ENCODE results near the gene PPP6R3.
"Not testable (repeated sequence)": the region's sequence is repeated elsewhere in the genome, so short reads cannot be mapped to it uniquely, and the experiment has no call there.

Gene PPP6R3

GRCh38 chr11:68634606-68635005 is 174.1 kb downstream of the PPP6R3 start:
- H3K4me3 ChIP-seq (ENCODE audit: low read depth, low read length); H3K4me1 ChIP-seq (ENCODE audit: control insufficient read depth, insufficient read depth, low read length); H3K9ac ChIP-seq (ENCODE audit: low read depth, low read length); H3K27me3 ChIP-seq (ENCODE audit: control insufficient read depth, insufficient read depth, low read length); H3K27ac ChIP-seq (ENCODE audit: low read depth, low read length); H3K9me3 ChIP-seq (ENCODE audit: control insufficient read depth, insufficient read depth, low read length); H3K36me3 ChIP-seq (ENCODE audit: control insufficient read depth, insufficient read depth, low read length): not testable (repeated sequence)

GRCh38 chr11:68635172-68635571 is 174.6 kb downstream of the PPP6R3 start:
- not testable (repeated sequence) for H3K27me3 ChIP-seq (ENCODE audit: control insufficient read depth, insufficient read depth, low read length); H3K36me3 ChIP-seq (ENCODE audit: control insufficient read depth, insufficient read depth, low read length); H3K9me3 ChIP-seq (ENCODE audit: control insufficient read depth, insufficient read depth, low read length); H3K4me3 ChIP-seq (ENCODE audit: low read depth, low read length); H3K4me1 ChIP-seq (ENCODE audit: control insufficient read depth, insufficient read depth, low read length); H3K9ac ChIP-seq (ENCODE audit: low read depth, low read length); H3K27ac ChIP-seq (ENCODE audit: low read depth, low read length)

GRCh38 chr11:68635883-68636282 is 175.3 kb downstream of the PPP6R3 start:
- H3K4me3 ChIP-seq (ENCODE audit: low read depth, low read length); H3K9me3 ChIP-seq (ENCODE audit: control insufficient read depth, insufficient read depth, low read length); H3K4me1 ChIP-seq (ENCODE audit: control insufficient read depth, insufficient read depth, low read length); H3K9ac ChIP-seq (ENCODE audit: low read depth, low read length); H3K36me3 ChIP-seq (ENCODE audit: control insufficient read depth, insufficient read depth, low read length); H3K27me3 ChIP-seq (ENCODE audit: control insufficient read depth, insufficient read depth, low read length); H3K27ac ChIP-seq (ENCODE audit: low read depth, low read length): not testable (repeated sequence)

- not testable (repeated sequence) for H3K4me3 ChIP-seq (ENCODE audit: low read depth, low read length); H3K4me1 ChIP-seq (ENCODE audit: control insufficient read depth, insufficient read depth, low read length)
- H3K27ac ChIP-seq (ENCODE audit: low read depth, low read length) = peak overlapping the region; percentile 13
These were observed 178.8 kb downstream of the PPP6R3 start for GRCh38 chr11:68639322-68639721.

GRCh38 chr11:68641880-68642279 is 181.3 kb downstream of the PPP6R3 start:
- H3K4me1 ChIP-seq (ENCODE audit: control insufficient read depth, insufficient read depth, low read length) = peaks cover 6% of the 10 kb centered on the region; the same call in 1 of the 2 replicates

More at GRCh38 chr11:68639322-68639721, 178.8 kb downstream of the PPP6R3 start:
- H3K36me3 ChIP-seq (ENCODE audit: control insufficient read depth, insufficient read depth, low read length); H3K9me3 ChIP-seq (ENCODE audit: control insufficient read depth, insufficient read depth, low read length); H3K9ac ChIP-seq (ENCODE audit: low read depth, low read length); H3K27me3 ChIP-seq (ENCODE audit: control insufficient read depth, insufficient read depth, low read length): not testable (repeated sequence)

GRCh38 chr11:68643585-68643984 is 183.0 kb downstream of the PPP6R3 start:
- H3K9me3 ChIP-seq (ENCODE audit: control insufficient read depth, insufficient read depth, low read length) = peaks cover 6% of the 10 kb centered on the region
- H3K4me1 ChIP-seq (ENCODE audit: control insufficient read depth, insufficient read depth, low read length) = peaks cover 6% of the 10 kb centered on the region; the same call in 1 of the 2 replicates
- H3K27ac ChIP-seq (ENCODE audit: low read depth, low read length) = no peak overlapping the region
- H3K9ac ChIP-seq (ENCODE audit: low read depth, low read length) = no peak overlapping the region
- H3K27me3 ChIP-seq (ENCODE audit: control insufficient read depth, insufficient read depth, low read length) = no peaks in the 10 kb centered on the region
- no peak overlapping the region for H3K4me3 ChIP-seq (ENCODE audit: low read depth, low read length)
- no peaks in the 10 kb centered on the region for H3K36me3 ChIP-seq (ENCODE audit: control insufficient read depth, insufficient read depth, low read length)

More at GRCh38 chr11:68641880-68642279, 181.3 kb downstream of the PPP6R3 start:
- Histone ChIP-seq H3K27me3 (ENCODE audit: control insufficient read depth, insufficient read depth, low read length) (no peaks in the 10 kb centered on the region), H3K36me3 (ENCODE audit: control insufficient read depth, insufficient read depth, low read length) (no peaks in the 10 kb centered on the region), H3K4me3 (ENCODE audit: low read depth, low read length) (no peak overlapping the region), H3K27ac (ENCODE audit: low read depth, low read length) (no peak overlapping the region), H3K9me3 (ENCODE audit: control insufficient read depth, insufficient read depth, low read length) (no peaks in the 10 kb centered on the region), H3K9ac (ENCODE audit: low read depth, low read length) (no peak overlapping the region)

GRCh38 chr11:68646832-68647231 is 186.3 kb downstream of the PPP6R3 start:
- Histone ChIP-seq H3K9me3 (ENCODE audit: control insufficient read depth, insufficient read depth, low read length) (peaks cover 6% of the 10 kb centered on the region), H3K9ac (ENCODE audit: low read depth, low read length) (no peak overlapping the region), H3K27ac (ENCODE audit: low read depth, low read length) (no peak overlapping the region), H3K4me1 (ENCODE audit: control insufficient read depth, insufficient read depth, low read length) (peaks cover 3% of the 10 kb centered on the region; the same call in 1 of the 2 replicates), H3K4me3 (ENCODE audit: low read depth, low read length) (no peak overlapping the region), H3K27me3 (ENCODE audit: control insufficient read depth, insufficient read depth, low read length) (no peaks in the 10 kb centered on the region), H3K36me3 (ENCODE audit: control insufficient read depth, insufficient read depth, low read length) (no peaks in the 10 kb centered on the region)

GRCh38 chr11:68649851-68650555 is 189.5 kb downstream of the PPP6R3 start:
- Histone ChIP-seq H3K36me3 (ENCODE audit: control insufficient read depth, insufficient read depth, low read length) (no peaks in the 10 kb centered on the region), H3K9ac (ENCODE audit: low read depth, low read length) (no peak overlapping the region), H3K27me3 (ENCODE audit: control insufficient read depth, insufficient read depth, low read length) (no peaks in the 10 kb centered on the region), H3K27ac (ENCODE audit: low read depth, low read length) (no peak overlapping the region), H3K4me3 (ENCODE audit: low read depth, low read length) (no peak overlapping the region), H3K4me1 (ENCODE audit: control insufficient read depth, insufficient read depth, low read length) (no peaks in the 10 kb centered on the region), H3K9me3 (ENCODE audit: control insufficient read depth, insufficient read depth, low read length) (peaks cover 6% of the 10 kb centered on the region)

- H3K9ac ChIP-seq (ENCODE audit: low read depth, low read length) = no peak overlapping the region
- H3K27me3 ChIP-seq (ENCODE audit: control insufficient read depth, insufficient read depth, low read length) = no peaks in the 10 kb centered on the region
- no peaks in the 10 kb centered on the region for H3K36me3 ChIP-seq (ENCODE audit: control insufficient read depth, insufficient read depth, low read length)
- H3K9me3 ChIP-seq (ENCODE audit: control insufficient read depth, insufficient read depth, low read length) = peaks cover 6% of the 10 kb centered on the region
- H3K4me3 ChIP-seq (ENCODE audit: low read depth, low read length) = no peak overlapping the region
- no peak overlapping the region for H3K27ac ChIP-seq (ENCODE audit: low read depth, low read length)
- H3K4me1 ChIP-seq (ENCODE audit: control insufficient read depth, insufficient read depth, low read length) = no peaks in the 10 kb centered on the region
These were observed 190.2 kb downstream of the PPP6R3 start for GRCh38 chr11:68650801-68651200.

- H3K9me3 ChIP-seq (ENCODE audit: control insufficient read depth, insufficient read depth, low read length) = peaks cover 6% of the 10 kb centered on the region
- H3K4me3 ChIP-seq (ENCODE audit: low read depth, low read length) = no peak overlapping the region
- H3K27ac ChIP-seq (ENCODE audit: low read depth, low read length) = no peak overlapping the region
- no peaks in the 10 kb centered on the region for H3K4me1 ChIP-seq (ENCODE audit: control insufficient read depth, insufficient read depth, low read length)
- no peak overlapping the region for H3K9ac ChIP-seq (ENCODE audit: low read depth, low read length)
- H3K36me3 ChIP-seq (ENCODE audit: control insufficient read depth, insufficient read depth, low read length) = no peaks in the 10 kb centered on the region
- H3K27me3 ChIP-seq (ENCODE audit: control insufficient read depth, insufficient read depth, low read length) = no peaks in the 10 kb centered on the region
These were observed 190.8 kb downstream of the PPP6R3 start for GRCh38 chr11:68651208-68651984.

- Histone ChIP-seq H3K27ac (ENCODE audit: low read depth, low read length) (no peak overlapping the region), H3K4me1 (ENCODE audit: control insufficient read depth, insufficient read depth, low read length) (no peaks in the 10 kb centered on the region), H3K27me3 (ENCODE audit: control insufficient read depth, insufficient read depth, low read length) (no peaks in the 10 kb centered on the region), H3K36me3 (ENCODE audit: control insufficient read depth, insufficient read depth, low read length) (no peaks in the 10 kb centered on the region), H3K9ac (ENCODE audit: low read depth, low read length) (no peak overlapping the region), H3K4me3 (ENCODE audit: low read depth, low read length) (no peak overlapping the region), H3K9me3 (ENCODE audit: control insufficient read depth, insufficient read depth, low read length) (peaks cover 4% of the 10 kb centered on the region)
These were observed 191.6 kb downstream of the PPP6R3 start for GRCh38 chr11:68651985-68652682.

Measured in HUES48 (cell line).